NCI-H187 treated with DMSO at 0.1 percent for 48 hours (cell line): ENCODE results near the gene PSMD13.
A peak's percentile ranks its signal among the peaks of the same experiment; 100 is the strongest.
"Not testable (repeated sequence)": the region's sequence is repeated elsewhere in the genome, so short reads cannot be mapped to it uniquely, and the experiment has no call there.

ENCODE experiments used
- DNase-seq: peaks from one replicate; lab custom pipeline; 2025; lab: John Stamatoyannopoulos, UW

PSMD13 gene

DNA sequence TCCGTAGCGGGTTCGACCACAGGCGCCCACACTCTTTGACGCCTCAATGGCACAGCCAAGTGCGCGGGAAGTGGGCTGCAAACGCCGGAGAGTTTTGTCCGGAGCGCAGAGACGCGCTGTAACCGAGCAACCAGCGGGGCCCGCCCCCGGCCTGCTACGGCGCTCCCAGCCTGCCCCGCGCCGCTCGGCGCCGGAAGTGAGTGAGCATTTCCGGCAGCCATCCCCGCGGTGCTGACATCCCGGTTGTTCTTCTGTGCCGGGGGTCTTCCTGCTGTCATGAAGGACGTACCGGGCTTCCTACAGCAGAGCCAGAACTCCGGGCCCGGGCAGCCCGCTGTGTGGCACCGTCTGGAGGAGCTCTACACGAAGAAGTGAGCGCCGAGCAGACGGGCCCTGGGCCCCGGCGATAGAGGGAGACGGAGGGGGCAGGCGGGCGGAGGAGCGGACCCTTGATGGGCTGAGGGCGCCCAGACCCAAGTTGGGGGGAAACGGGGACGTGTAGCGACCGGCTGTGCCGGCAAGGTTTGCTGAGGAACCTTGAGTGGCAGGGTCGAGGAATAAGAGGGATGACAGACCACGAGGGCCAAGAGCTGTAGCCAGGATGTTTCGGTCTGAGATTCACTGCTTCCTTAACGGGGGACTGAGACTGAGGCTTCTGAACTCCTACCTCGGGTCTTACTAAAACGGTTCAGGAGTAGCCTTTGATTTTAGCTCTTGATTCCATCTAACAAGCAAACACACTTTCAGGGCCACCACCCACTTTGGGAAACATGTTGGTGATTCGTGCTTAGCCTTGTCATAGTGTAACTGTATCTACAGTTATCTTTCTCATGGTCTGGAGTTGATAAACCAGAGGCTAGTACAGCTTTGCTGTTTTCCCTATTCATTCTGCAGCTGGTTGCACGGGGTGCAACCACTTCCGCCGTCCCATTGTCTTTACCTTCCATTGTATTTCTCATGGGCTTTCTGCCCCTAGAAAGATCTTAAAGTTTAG, at the start of gene PSMD13:
PSMD13 (plus strand) TSS at position 203 of the 994 bp plus-strand sequence; CDS start at position 277, 74 bp downstream.
- peak; percentile 8 for DNase-seq

DNA sequence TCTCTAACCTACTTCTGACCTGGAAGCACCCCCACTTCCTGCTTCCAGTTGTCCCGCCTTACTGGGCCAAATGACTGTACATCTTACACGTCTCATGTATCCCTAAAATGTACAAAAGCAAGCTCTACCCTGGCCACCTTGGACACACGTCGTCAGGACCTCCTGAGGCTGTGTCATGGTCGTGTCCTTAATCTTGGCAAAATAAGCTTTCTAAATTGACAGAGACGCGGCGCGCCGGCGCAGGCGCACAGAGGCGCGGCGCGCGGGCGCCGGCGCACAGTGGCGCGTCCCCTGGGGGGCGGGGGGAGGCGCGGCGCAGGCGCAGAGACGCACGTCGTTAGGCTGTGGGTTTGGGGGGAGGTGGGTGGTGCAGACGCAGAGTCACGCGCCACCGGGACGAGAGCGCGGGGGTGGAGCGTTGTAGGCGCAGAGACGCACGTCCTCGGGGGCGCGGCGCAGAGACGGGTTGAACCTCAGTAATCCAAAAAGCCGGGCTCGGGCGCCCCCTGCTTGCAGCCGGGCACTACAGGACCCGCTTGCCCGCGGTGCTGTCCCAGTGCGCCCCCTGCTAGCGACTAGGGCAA, 47.5 kb upstream of the PSMD13 start:
- DNase-seq: not testable (repeated sequence)

DNA sequence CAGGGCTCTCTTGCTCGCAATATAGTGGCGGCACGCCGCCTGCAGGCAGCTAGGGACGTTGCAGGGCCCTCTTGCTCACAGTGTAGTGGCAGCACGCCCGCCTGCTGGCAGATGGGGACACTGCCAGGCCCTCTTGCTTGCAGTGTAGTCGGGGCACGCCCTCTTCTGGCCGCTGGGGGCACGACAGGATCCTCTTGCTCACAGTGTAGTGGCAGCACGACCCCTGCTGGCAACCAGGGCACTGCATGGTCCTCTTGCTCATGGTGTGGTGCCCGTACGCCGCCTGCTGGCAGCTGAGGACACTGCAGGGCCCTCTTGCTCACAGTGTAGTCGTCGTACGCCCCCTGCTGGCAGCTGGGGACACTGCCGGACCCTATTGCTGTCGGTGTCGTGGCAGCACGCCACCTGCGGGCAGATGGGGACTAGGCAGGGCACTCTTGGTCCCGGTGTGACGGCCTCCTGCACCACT, 46.9 kb upstream of the PSMD13 start:
- DNase-seq: not testable (repeated sequence)

DNA sequence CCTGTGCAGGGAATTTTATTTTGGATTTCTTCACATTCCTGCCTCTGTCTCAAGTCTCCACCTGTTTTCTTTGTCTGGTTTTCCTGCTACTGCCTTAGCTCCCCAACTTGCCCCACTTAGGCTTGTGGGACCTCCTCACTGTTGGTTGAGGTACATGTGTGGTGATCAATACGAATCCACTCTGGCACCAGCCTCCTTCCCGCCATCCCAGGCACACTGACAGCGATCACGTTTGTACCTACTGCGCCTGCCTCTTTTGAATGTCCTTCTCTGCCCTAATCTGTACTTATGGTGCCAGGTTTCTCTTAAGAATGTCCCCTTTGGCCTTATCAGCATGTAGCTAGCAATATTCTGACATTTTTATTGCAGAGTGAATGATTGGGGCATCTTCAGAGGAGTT, 46.2 kb upstream of the PSMD13 start:
- DNase-seq: not testable (repeated sequence)

- not testable (repeated sequence) for DNase-seq
Observed at GRCh38 chr11:191490-192478, 45.0 kb upstream of the PSMD13 start.

DNA sequence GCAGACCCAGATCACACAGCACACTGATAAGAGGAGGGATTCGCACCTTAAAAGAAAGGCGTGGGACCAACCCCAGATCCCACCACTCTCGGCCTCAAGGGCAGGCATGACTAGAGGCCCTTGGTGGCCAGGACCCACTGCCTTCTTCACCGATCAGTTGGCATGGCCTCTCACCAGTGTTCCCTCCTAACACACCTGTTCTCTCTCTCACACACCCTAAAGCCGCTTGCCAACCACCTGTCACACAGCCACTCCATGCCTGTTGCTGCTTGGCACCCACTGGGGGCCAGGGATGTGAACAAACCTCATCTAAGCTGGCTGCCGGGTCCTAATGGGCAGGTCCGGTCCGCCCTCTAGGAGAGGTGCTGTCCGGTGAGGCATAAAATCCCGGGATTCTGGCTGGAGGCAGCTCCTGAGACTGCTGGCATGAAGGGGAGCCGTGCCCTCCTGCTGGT, 44.1 kb upstream of the PSMD13 start, which contains the start of gene SCGB1C1:
SCGB1C1 (plus strand) TSS at position 405 of the 455 bp plus-strand sequence; CDS start at position 427, 22 bp downstream.
- not testable (repeated sequence) for DNase-seq

- DNase-seq: not testable (repeated sequence)
Observed at GRCh38 chr11:193481-193880, 43.3 kb upstream of the PSMD13 start.

GRCh38 chr11:196786-197731, 39.7 kb upstream of the PSMD13 start:
- no peak for DNase-seq

DNA sequence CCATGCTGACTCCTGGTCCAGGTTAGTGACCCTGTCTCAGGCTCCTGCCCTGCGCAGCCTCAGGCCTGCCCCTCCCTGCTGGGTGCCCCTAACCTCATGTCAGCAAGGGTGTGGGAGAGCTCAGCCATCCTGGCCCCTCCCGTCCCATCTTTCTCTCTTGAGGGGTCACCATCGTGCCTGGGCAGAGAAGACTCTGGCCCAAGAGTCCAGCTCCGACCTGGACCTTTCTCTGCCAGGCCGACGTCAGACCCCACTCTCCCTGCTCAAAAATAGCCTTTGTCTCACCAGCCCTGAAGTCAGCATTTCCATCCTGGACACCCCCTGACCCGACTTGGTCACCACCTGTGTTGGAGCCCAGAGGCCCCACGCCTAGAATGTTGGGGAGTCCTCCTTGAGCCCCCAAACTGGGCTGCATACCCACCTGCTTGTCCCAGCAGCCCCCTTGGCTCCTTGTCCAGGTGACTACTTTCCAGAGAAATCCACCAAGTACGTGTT, 39.0 kb upstream of the PSMD13 start:
- DNase-seq: no peak

DNA sequence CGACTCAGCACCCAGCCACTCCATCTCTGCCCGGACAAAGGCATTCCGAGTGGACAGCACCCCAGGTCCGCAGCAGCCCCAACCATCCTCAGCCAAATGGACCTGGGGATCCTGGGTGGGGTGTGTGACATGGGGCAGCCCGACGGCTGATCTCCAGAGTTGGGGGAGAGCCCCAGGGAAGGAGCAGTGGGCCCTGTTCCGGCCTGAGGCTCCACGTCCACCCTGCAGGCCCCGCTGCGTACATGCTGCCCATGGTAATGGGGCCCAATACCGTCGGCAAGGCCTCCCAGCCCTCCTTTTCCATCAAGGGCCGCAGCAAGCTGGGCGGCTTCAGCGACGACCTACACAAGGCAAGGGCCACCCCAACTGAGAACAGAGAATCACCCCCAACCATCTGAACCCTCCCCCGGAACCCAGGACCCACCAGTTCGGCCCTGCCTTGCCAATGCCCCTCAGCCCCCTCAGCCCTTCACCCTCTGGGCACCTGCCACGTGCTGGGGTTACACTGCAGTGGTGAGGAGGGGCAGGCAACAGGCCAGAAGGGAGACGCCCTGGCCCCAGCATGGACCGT, 38.5 kb upstream of the PSMD13 start:
- DNase-seq: no peak

DNA sequence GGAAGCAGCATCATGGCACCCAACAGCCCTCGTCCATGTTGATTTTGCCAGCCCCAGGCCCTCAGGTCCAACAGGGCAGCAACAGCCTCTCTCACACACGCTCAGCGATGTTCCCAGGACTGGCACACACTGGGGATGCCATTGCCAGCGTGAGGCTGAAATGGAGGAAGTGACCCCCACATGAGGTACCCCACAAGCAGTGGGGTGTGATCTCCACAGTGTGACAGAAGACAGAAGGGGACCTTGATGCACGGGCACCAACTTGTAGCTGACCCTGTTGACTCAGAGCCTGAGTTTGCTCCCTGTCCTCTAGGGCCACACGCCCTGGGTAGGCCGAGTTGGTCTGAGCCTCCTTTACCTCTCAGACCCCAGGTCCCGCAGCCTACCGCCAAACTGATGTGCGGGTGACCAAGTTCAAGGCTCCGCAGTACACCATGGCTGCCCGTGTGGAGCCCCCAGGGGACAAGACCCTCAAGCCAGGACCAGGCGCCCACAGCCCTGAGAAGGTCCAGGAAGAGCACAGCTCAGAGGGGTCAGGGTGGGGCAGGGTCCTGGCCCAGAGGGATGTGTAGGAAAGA, 37.7 kb upstream of the PSMD13 start:
- no peak for DNase-seq

DNA sequence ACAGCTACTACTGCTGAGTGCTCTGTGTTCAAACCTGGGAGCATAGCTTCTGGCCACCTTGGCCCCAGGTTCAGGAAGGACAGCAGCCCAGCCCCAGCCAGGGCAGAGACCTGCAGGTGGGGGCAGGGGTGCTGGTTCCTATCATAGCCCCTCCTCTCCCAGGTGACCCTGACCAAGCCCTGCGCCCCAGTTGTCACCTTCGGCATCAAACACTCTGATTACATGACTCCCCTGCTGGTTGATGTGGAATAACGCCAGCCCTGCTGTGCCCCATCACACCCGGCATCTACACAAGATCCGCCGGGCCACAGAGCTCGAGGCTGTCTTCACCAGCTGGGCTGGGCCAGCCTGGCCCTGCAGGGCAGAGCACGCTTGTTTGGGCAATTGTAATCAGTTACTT, 37.0 kb upstream of the PSMD13 start:
- DNase-seq: no peak

DNA sequence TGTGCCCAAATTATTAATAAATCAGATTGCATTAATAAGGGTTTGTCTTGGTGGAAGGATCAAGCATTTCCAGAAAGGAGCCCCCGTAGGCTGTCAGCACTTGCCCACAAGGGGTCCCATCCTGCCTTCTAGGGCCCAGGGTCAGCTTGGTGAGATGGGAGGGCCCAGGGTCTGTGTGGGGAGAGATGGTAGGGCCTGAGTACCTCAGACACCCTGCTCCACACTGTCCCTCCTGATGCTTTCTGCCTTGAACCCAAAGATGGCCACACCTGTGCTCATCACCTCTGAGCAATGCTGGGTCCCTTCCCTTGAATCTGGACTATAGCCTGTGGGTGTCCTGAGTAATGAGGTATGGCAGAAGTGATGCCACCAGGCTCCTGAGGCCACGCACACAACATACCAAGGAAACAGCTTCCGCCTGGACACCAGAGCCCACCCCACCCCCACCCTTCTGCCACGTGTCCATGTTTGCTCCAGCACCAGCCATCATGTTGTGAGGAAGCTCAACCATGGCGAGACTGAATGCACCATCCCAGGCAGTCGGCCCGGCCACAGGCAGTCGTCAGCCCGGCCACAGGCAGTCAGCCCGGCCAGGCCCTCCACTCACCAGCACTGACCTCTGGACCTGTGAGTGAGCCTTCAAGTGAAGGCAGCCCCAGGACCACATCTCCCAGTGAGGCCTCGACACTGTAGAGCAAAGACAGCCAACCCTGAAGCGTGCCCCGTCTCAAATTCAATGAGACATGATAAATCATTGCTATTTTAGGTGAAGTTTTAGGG, 36.4 kb upstream of the PSMD13 start:
- no peak for DNase-seq

- DNase-seq: no peak
Observed at GRCh38 chr11:201966-202365, 34.8 kb upstream of the PSMD13 start.

DNA sequence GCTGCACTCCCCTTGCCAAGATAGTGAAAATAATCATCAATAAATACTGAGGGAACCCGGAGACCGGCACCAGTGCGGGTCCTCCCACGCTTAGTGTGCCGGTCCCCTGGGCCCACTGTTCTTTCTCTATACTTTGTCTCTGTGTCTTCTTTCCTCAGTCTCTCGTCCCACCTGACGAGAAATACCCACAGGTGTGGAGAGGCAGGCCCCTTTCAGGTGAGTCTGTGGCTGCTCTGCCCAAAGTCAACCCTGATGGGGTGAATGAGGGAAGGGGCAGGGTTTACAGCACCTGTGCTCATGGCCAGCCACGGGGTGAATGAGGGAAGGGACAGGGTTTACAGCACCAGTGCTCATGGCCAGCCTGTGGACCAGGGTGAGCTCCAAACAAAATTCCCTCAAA, 34.3 kb upstream of the PSMD13 start:
- DNase-seq: no peak

DNA sequence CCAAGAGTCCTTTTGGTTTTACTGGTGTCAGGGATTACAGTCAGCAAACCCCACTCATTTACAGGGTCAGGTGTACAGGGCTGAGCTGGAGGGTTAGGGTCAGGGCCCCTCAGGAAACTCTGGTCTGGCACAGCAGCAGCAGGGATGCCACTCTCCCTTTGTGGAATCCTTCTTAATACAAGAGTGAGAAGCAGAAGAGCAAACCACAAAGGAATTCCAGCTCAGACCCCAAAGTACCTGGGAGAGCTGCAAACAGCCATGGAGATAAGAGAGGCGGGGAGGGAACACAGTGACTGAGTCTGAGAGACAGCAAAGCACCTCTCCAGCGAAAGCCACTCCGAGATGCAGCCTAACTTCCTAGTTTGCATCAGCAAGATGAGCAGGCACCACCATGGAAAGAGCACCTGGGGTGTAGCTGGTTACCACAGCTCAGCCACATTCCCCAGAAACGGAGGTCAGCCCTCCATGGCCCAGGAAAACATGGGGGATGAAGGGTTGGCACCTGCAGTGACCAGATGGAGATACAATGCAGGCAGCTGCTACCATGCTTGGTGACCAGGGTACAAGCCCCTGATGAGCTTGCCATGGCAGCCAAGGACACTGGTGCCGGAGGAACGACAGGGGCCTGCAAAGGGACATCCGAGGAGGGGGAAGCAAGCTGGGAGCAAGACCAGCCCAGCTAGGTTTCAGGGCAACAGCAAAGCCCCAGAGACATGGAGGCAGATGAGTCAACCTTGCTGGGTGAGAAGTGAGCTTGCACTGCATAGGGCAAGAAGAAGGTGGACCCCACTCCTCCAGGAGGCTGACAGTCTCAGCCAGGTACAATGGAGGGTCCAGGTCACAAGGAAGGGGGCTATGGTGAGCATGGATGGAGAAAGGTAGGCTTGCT, 33.5 kb upstream of the PSMD13 start:
- no peak for DNase-seq

GRCh38 chr11:203945-204586, 32.7 kb upstream of the PSMD13 start:
- DNase-seq: no peak
